B cell (primary cell): ENCODE data around the gene GFM2.

Experiments
- EZH2 ChIP-seq: IDR thresholded peaks from 2 replicates; pipeline ENCODE4 v1.6.1; 2012; ENCODE audit warnings: borderline replicate concordance, low read depth, mild to moderate bottlenecking, moderate library complexity, low read length; ENCODE audit not compliant: insufficient read depth, poor library complexity, severe bottlenecking
- TF ChIP-seq, protein P1 (sequence below): fragments of 200-600 bp; IDR thresholded peaks from one replicate; pipeline ENCODE4 v1.8.0; 2022; ENCODE audit warnings: antibody characterized with exemption, mild to moderate bottlenecking

DNA sequence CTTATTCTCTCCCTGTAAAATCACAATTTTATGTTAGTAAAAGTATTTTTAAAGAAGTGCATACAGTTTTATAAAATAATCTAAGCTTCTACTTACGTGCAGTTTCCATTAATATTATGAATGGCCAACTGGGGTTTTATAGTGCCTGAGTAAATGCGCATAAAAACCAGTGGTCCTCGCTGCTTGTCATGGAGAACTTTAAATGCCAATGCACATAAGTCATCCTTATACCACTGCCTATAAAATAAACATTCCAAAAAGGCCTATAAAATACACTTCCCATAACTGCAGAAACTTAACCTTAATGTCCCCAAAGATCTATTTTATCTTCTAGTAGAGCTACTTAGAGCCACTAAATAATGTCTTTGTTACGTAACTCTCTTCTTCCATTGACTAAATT lies 28.5 kb downstream of the GFM2 start:
- no peak for TF ChIP-seq EZH2
- TF ChIP-seq, protein P1, sequence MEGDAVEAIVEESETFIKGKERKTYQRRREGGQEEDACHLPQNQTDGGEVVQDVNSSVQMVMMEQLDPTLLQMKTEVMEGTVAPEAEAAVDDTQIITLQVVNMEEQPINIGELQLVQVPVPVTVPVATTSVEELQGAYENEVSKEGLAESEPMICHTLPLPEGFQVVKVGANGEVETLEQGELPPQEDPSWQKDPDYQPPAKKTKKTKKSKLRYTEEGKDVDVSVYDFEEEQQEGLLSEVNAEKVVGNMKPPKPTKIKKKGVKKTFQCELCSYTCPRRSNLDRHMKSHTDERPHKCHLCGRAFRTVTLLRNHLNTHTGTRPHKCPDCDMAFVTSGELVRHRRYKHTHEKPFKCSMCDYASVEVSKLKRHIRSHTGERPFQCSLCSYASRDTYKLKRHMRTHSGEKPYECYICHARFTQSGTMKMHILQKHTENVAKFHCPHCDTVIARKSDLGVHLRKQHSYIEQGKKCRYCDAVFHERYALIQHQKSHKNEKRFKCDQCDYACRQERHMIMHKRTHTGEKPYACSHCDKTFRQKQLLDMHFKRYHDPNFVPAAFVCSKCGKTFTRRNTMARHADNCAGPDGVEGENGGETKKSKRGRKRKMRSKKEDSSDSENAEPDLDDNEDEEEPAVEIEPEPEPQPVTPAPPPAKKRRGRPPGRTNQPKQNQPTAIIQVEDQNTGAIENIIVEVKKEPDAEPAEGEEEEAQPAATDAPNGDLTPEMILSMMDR, result no peak
